Tibial nerve (tissue), 4 donors: ENCODE measurements around the gene HRH1.

Experiments used
- EP300 ChIP-seq, 2 donors: sonication (generic); formaldehyde crosslinking; IDR thresholded peaks; one replicate each; pipeline ENCODE4 v1.6.1; 2017; ENCODE audit warnings: antibody characterized with exemption in 2 of 2, mild to moderate bottlenecking in 1 of 2
- POLR2A ChIP-seq, 2 donors: fragments of 450-650 bp; IDR thresholded peaks; one replicate each; pipeline ENCODE4 v1.6.1; 2017; ENCODE audit warnings: antibody characterized with exemption in 2 of 2, mild to moderate bottlenecking in 2 of 2, moderate library complexity in 2 of 2
- TF ChIP-seq, protein P1 (sequence below), 5 experiments: fragments of 200-600 bp in 3 of 5; fragments of 450-650 bp in 2 of 5; sonication (generic) in 3 of 5; IDR thresholded peaks; one replicate each; pipeline ENCODE4 v1.5.1; 2016 to 2019; ENCODE audit warnings: antibody characterized with exemption in 5 of 5, mild to moderate bottlenecking in 3 of 5, moderate library complexity in 2 of 5

DNA sequence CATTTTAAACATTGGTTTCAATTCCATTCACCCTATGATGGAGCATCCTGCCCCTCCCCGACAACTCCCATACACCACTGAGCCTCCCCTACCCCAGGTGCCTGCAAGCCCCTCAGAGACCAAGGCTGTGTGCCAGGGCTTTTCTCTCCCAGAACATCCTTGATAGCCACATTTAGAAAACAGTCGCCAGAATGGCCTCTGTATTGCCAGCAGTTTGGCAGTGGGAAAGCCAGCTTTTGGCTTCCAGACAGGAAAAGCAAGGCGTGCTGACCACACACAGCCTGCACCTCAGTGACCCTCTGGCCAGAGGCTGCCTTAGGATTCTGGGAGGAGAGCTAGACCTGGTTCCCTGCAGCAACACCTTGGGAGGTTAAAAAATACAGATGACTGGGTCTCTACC, 18.2 kb upstream of the HRH1 start:
- TF ChIP-seq, protein P1, sequence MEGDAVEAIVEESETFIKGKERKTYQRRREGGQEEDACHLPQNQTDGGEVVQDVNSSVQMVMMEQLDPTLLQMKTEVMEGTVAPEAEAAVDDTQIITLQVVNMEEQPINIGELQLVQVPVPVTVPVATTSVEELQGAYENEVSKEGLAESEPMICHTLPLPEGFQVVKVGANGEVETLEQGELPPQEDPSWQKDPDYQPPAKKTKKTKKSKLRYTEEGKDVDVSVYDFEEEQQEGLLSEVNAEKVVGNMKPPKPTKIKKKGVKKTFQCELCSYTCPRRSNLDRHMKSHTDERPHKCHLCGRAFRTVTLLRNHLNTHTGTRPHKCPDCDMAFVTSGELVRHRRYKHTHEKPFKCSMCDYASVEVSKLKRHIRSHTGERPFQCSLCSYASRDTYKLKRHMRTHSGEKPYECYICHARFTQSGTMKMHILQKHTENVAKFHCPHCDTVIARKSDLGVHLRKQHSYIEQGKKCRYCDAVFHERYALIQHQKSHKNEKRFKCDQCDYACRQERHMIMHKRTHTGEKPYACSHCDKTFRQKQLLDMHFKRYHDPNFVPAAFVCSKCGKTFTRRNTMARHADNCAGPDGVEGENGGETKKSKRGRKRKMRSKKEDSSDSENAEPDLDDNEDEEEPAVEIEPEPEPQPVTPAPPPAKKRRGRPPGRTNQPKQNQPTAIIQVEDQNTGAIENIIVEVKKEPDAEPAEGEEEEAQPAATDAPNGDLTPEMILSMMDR (IDR thresholded peaks at IDR 0.05), result no peak
- TF ChIP-seq POLR2A (IDR thresholded peaks at IDR 0.05), result no peak
- TF ChIP-seq EP300 (IDR thresholded peaks at IDR 0.05), result no peak
